GM12878 (cell line): ENCODE results near the gene SSBP2. TPM values are rescaled to one million over a fixed set of nuclear protein-coding genes. Genes with fewer than 3 reads are reported as not detected.

Experiments
- CBX3 ChIP-seq: fragments of 200-600 bp; sonication (generic); IDR thresholded peaks from 2 replicates; pipeline ENCODE4 v1.6.1; 2016; ENCODE audit warnings: low read depth, borderline replicate concordance
- CHD2 ChIP-seq: IDR thresholded peaks from 2 replicates; pipeline ENCODE4 v1.6.1; 2011; ENCODE audit warnings: low read depth, low read length, improper control_type of control experiment, borderline replicate concordance
- FOS ChIP-seq: IDR thresholded peaks from 3 replicates; pipeline ENCODE4 v1.6.1; 2011; ENCODE audit warnings: borderline replicate concordance; ENCODE audit not compliant: insufficient read length; ENCODE audit errors: extremely low read depth
- MYC ChIP-seq: IDR thresholded peaks from 2 replicates; pipeline ENCODE4 v1.6.1; 2011; ENCODE audit warnings: mild to moderate bottlenecking, low read length, moderate library complexity, inconsistent platforms; ENCODE audit not compliant: insufficient read depth, insufficient replicate concordance, insufficient read length, severe bottlenecking
- NR2C1 ChIP-seq: fragments of 450-650 bp; IDR thresholded peaks from 2 replicates; pipeline ENCODE4 v1.6.1; 2017; ENCODE audit warnings: antibody characterized with exemption, mild to moderate bottlenecking, moderate library complexity
- SIN3A ChIP-seq: IDR thresholded peaks from 2 replicates; pipeline ENCODE4 v1.6.1; 2012; ENCODE audit warnings: low read depth, low read length, improper control_type of control experiment
- ZBED1 ChIP-seq: IDR thresholded peaks from 2 replicates; pipeline ENCODE4 v1.6.1; 2016; ENCODE audit warnings: borderline replicate concordance
- polyA plus RNA-seq, 11 experiments: library from polyadenylated mRNA; depleted of rRNA in 4 of 11; unstranded in 6 of 11; stranded (reverse) in 5 of 11; fragments of >200 nt; fragmentation: Nextera tagmentation in 4 of 11; fragmentation: Illumina TruSeq in 1 of 11; extraction: Ambion mirVana in 4 of 11; extraction: Trizol in 1 of 11; gene quantifications; 1 replicate in 1 of 11; 2 replicates in 10 of 11; pipeline versions ENCODE4 v1.2.1 to v1.2.3, GENCODE V29; 2011 to 2016; ENCODE audit warnings: inconsistent platforms in 2 of 11, missing spikeins in 2 of 11, low read depth in 1 of 11
- total RNA-seq, 4 experiments: library from RNA; depleted of rRNA in 3 of 4; stranded (reverse); fragments of >200 nt in 3 of 4; fragmentation: Illumina TruSeq in 1 of 4; extraction: Trizol in 1 of 4; gene quantifications; 2 replicates each; pipeline versions ENCODE4 v1.2.1 to v1.2.3, GENCODE V29; 2013 to 2021
- TF ChIP-seq, protein P1 (sequence below): fragments of 450-650 bp; IDR thresholded peaks from 2 replicates; pipeline ENCODE4 v1.6.1; 2017; ENCODE audit warnings: mild to moderate bottlenecking, moderate library complexity
- TF ChIP-seq, protein P2 (sequence below): IDR thresholded peaks from 2 replicates; pipeline ENCODE4 v1.6.1; 2012; ENCODE audit warnings: low read depth, low read length, improper control_type of control experiment

The SSBP2 gene
- total and polyA plus RNA-seq, 10 of the 15 experiments (the other 5 are each of a cell fraction or from before 2014, with no cell fraction given): 52.2 to 132 (median 110) TPM

DNA sequence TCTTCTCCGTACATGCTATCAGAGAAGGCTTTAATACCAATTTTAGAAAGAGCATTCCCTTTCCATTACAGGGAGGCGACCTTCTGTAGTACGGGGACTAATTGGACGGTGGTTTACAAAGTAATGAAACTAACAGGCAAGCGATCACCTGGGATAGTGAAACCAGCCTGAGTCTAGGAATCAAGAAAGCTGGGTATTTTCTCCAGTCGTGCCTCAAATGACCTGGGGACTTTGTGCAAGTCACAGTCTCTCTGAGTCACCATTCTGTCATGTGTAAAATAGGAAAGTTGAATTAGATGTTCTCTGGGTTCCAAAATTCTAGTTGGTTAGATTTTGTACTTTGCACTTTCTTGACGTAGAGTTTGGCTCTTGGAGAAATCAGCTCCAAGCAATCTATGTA is 22.7 kb upstream of the SSBP2 start (continued):
- TF ChIP-seq, protein P1, sequence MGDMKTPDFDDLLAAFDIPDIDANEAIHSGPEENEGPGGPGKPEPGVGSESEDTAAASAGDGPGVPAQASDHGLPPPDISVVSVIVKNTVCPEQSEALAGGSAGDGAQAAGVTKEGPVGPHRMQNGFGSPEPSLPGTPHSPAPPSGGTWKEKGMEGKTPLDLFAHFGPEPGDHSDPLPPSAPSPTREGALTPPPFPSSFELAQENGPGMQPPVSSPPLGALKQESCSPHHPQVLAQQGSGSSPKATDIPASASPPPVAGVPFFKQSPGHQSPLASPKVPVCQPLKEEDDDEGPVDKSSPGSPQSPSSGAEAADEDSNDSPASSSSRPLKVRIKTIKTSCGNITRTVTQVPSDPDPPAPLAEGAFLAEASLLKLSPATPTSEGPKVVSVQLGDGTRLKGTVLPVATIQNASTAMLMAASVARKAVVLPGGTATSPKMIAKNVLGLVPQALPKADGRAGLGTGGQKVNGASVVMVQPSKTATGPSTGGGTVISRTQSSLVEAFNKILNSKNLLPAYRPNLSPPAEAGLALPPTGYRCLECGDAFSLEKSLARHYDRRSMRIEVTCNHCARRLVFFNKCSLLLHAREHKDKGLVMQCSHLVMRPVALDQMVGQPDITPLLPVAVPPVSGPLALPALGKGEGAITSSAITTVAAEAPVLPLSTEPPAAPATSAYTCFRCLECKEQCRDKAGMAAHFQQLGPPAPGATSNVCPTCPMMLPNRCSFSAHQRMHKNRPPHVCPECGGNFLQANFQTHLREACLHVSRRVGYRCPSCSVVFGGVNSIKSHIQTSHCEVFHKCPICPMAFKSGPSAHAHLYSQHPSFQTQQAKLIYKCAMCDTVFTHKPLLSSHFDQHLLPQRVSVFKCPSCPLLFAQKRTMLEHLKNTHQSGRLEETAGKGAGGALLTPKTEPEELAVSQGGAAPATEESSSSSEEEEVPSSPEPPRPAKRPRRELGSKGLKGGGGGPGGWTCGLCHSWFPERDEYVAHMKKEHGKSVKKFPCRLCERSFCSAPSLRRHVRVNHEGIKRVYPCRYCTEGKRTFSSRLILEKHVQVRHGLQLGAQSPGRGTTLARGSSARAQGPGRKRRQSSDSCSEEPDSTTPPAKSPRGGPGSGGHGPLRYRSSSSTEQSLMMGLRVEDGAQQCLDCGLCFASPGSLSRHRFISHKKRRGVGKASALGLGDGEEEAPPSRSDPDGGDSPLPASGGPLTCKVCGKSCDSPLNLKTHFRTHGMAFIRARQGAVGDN: no peak
- TF ChIP-seq MYC: no peak
- no peak for TF ChIP-seq SIN3A
- no peak for TF ChIP-seq CBX3
- TF ChIP-seq, protein P2, sequence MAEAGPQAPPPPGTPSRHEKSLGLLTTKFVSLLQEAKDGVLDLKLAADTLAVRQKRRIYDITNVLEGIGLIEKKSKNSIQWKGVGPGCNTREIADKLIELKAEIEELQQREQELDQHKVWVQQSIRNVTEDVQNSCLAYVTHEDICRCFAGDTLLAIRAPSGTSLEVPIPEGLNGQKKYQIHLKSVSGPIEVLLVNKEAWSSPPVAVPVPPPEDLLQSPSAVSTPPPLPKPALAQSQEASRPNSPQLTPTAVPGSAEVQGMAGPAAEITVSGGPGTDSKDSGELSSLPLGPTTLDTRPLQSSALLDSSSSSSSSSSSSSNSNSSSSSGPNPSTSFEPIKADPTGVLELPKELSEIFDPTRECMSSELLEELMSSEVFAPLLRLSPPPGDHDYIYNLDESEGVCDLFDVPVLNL: no peak
- no peak for TF ChIP-seq CHD2
- no peak for TF ChIP-seq FOS
- TF ChIP-seq NR2C1: no peak
- no peak for TF ChIP-seq ZBED1
- TF ChIP-seq, all 136 proteins: peak for 0
